Stimulated activated CD8-positive, alpha-beta memory T cell treated with anti-CD3 and anti-CD28 coated beads, Interleukin-4, amount 100 ng/mL, for 48 hours (primary cell): Measurements from ENCODE around the gene CAMK1G.

ENCODE experiments used
- DNase-seq: peaks from one replicate; pipeline ENCODE4 v3.0.0-alpha.2; 2020

Gene CAMK1G

DNA sequence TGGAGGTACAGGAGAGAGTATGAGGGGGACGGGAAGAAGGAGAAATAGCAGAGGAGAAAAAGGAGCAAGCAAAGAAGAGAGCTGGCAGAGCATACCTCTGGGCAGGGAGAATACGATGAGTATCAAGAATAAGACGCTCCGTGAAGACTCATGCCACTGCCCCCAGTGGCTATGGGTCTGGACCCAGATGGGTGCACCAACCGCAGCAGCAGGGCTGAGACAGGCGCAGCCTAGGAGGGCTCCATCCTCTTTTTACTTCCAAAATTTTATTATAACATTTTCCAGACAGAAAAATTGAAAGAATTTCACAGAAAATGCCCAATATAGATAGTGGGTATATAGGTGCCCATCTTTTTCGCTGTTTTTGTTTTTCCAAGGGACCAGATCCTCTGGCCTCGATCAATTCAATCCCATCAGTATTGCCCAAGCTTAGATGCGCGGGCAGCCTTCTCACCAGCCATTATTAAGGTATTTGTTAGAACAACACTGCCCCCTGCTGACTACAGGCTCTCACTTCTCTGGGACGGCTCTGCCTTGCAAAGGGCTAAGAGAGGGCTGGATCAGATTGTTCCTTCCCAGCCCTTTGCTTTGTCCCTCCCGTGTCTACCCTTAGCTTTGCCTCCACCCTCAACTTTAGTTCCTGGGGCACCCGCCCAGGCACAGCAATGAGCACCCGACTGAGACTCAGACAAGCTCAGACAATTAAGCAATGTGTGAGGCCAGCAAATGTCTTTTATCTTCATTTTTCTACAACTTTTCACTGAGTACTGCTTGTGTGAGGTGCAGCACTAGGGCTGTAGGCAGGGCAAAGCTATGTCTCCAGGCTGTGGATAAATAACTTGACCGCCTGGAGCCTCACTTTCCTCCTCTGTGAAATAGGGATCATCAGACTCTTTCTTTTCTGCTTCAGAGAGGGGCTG lies 17.5 kb upstream of the CAMK1G start:
- DNase-seq, result peak; percentile 86

GRCh38 chr1:209567698-209568175 lies 15.8 kb upstream of the CAMK1G start:
- DNase-seq, result no peak

GRCh38 chr1:209569455-209570207 lies 13.9 kb upstream of the CAMK1G start:
- peak; percentile 89 for DNase-seq

GRCh38 chr1:209570743-209571142 lies 12.8 kb upstream of the CAMK1G start:
- no peak for DNase-seq

DNA sequence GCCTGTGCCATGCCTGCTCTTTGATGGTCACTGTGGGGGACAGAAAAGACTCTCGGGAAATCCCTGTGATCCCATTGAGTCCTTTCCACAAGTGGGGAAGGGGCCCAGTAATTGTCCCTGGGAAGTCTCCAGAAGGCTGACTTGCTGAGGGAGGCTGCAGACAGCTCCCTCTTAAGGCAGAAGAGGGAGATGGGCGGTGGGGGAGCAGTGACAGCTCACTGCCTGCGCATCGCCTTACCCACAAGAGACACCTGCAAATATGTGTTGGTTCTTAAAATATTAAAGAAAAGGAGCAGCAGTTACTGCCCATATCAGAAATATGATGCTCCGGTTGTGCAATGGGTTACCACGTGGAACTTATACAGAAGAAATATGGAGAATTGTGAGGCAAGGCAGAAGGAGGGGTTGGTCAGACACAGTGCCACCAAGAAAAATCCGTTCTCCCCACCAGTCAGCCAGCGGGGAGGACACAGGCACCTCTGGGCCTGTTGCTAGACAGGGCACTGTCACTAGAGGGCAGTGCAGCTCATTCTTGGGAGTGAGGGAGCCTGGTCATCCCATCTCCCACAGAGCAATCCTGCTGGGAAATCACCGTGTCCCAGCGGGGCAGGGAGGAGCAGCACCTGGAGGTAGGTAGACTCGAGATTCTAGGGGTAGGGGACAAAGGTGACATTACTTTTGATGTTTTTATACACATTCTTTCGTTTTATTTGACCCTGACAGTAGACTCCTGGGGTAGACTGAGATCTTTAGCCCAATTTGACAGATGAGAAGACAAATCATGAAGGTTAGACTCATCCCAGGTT lies 6.9 kb upstream of the CAMK1G start:
- DNase-seq, result peak; percentile 88

- DNase-seq, result no peak
These were observed 6.2 kb upstream of the CAMK1G start for GRCh38 chr1:209577346-209577745.

GRCh38 chr1:209580577-209580976 lies 2.9 kb upstream of the CAMK1G start:
- no peak for DNase-seq

DNA sequence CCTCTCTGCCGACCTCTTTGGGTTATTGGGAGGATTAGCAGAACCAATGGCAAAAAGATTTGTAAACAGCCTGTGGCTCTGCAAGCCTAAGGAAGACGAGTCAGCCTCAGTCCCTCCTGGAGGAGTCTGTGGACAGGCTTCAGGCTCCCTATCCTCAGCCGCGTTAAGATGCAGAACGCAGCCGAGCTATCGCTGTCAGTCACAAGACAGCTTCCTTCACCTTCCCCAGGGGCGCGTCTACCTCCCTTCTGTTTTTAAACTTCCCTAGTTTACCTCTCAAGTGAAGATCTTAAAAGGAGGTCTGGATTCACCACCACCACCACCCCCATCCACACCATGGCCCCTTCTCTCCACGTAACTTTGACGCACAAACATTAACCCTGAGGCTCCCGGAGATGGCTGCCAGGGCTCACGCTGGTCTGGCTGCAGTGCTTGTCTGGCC lies 738 bp downstream of the CAMK1G start:
- no peak for DNase-seq

GRCh38 chr1:209585197-209585596 lies 1.7 kb downstream of the CAMK1G start:
- DNase-seq, result no peak

GRCh38 chr1:209585672-209586071 lies 2.2 kb downstream of the CAMK1G start:
- DNase-seq, result no peak

GRCh38 chr1:209586221-209586740 lies 2.8 kb downstream of the CAMK1G start:
- DNase-seq, result no peak

DNA sequence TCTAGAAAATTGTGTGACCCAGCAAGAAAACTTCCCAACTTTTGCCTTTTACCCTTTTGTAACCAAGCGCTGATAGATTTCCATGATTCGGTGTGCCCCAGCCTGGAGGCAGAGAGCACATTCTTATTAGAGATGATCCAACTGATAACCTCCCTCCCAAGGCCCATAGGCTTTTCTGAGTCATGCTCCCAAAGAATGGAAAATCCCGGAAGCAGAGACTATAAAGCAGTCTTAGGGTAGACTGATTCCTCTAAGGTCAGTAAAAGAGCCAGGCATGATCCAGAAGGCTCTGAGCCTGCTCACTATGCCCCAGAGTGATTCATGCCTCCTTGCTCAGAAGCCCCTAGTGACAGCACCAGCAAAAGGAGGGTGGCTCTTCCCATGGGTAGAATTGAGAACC lies 4.3 kb downstream of the CAMK1G start:
- no peak for DNase-seq

- DNase-seq, result no peak
These were observed 5.9 kb downstream of the CAMK1G start for GRCh38 chr1:209589440-209589839.

- DNase-seq, result no peak
These were observed 6.3 kb downstream of the CAMK1G start for GRCh38 chr1:209589863-209590262.

- no peak for DNase-seq
These were observed 6.9 kb downstream of the CAMK1G start for GRCh38 chr1:209590405-209590804.

GRCh38 chr1:209593747-209594146 lies 10.2 kb downstream of the CAMK1G start:
- no peak for DNase-seq

- DNase-seq, result no peak
These were observed 10.9 kb downstream of the CAMK1G start for GRCh38 chr1:209594440-209594839.

- DNase-seq, result no peak
These were observed 11.5 kb downstream of the CAMK1G start for GRCh38 chr1:209595028-209595427.

DNA sequence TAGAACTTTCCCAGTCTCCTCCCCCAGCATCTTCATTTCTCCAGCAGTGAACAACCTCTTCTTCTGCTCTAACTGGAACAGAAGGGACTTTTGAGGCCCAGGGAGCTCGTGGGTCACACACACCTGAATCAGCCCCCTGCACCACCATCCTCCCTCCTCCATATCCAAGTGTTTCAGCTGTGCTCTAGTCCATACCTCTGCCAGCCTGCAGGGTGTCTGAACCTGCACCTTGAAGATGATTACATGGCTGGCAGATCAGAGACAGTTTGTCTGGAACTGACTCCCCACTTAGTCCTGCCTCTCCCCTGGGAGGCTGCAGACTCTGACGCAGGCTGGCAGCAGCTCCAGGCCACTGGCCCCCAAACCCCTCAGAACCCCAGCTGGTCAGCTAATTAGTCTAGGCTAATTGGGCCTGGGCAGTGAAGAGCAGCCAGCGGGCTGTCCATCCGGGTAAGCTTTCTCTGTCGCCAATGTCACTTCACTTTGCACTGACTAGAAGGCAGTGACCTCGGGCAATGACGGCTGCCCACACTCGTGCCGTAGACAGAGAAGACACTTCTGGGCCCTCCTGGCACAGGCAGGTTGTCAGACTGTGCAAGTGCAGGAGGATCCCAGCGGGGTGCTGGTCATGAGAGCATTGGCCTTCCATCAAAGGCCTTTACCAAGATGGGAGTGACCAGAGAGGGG lies 12.2 kb downstream of the CAMK1G start:
- DNase-seq, result no peak

GRCh38 chr1:209597499-209597898 lies 14.0 kb downstream of the CAMK1G start:
- DNase-seq, result no peak

GRCh38 chr1:209598227-209598626 lies 14.7 kb downstream of the CAMK1G start:
- no peak for DNase-seq

- no peak for DNase-seq
These were observed 17.0 kb downstream of the CAMK1G start for GRCh38 chr1:209600541-209600940.
